ENCODE measurements around the gene CABCOCO1. TPM values are rescaled to one million over a fixed set of nuclear protein-coding genes. Genes with fewer than 3 reads are reported as not detected.
"Not testable (repeated sequence)": the region's sequence is repeated elsewhere in the genome, so short reads cannot be mapped to it uniquely, and the experiment has no call there.

Gene CABCOCO1
- total RNA-seq, 1 experiment from 2014 or later: 0.33 TPM

GRCh38 chr10:61712105-61712504 lies 49.4 kb downstream of the CABCOCO1 start:
- not testable (repeated sequence) for DNase-seq (ENCODE audit: low spot score)

GRCh38 chr10:61719475-61719874 lies 56.7 kb downstream of the CABCOCO1 start:
- DNase-seq (ENCODE audit: low spot score): not testable (repeated sequence)

GRCh38 chr10:61719906-61720305 lies 57.2 kb downstream of the CABCOCO1 start:
- DNase-seq (ENCODE audit: low spot score): no peak

- no peak for DNase-seq (ENCODE audit: low spot score)
Observed at GRCh38 chr10:61721431-61721830, 58.7 kb downstream of the CABCOCO1 start.

GRCh38 chr10:61725221-61725620 lies 62.5 kb downstream of the CABCOCO1 start:
- not testable (repeated sequence) for DNase-seq (ENCODE audit: low spot score)

- DNase-seq (ENCODE audit: low spot score): no peak
Observed at GRCh38 chr10:61729596-61729995, 66.9 kb downstream of the CABCOCO1 start.

GRCh38 chr10:61730671-61731070 lies 67.9 kb downstream of the CABCOCO1 start:
- DNase-seq (ENCODE audit: low spot score): no peak

- DNase-seq (ENCODE audit: low spot score): no peak
Observed at GRCh38 chr10:61731638-61732037, 68.9 kb downstream of the CABCOCO1 start.

- DNase-seq (ENCODE audit: low spot score): no peak
Observed at GRCh38 chr10:61732629-61733278, 70.0 kb downstream of the CABCOCO1 start.

- peak; percentile 47 for DNase-seq (ENCODE audit: low spot score)
Observed at GRCh38 chr10:61733358-61733940, 70.7 kb downstream of the CABCOCO1 start.

- DNase-seq (ENCODE audit: low spot score): no peak
Observed at GRCh38 chr10:61735882-61736281, 73.2 kb downstream of the CABCOCO1 start.

GRCh38 chr10:61737455-61737854 lies 74.7 kb downstream of the CABCOCO1 start:
- not testable (repeated sequence) for DNase-seq (ENCODE audit: low spot score)

- DNase-seq (ENCODE audit: low spot score): no peak
Observed at GRCh38 chr10:61742812-61743211, 80.1 kb downstream of the CABCOCO1 start.

- DNase-seq (ENCODE audit: low spot score): no peak
Observed at GRCh38 chr10:61744469-61744868, 81.7 kb downstream of the CABCOCO1 start.

GRCh38 chr10:61746377-61746776 lies 83.6 kb downstream of the CABCOCO1 start:
- DNase-seq (ENCODE audit: low spot score): no peak

- DNase-seq (ENCODE audit: low spot score): no peak
Observed at GRCh38 chr10:61747307-61747706, 84.6 kb downstream of the CABCOCO1 start.

- DNase-seq (ENCODE audit: low spot score): no peak
Observed at GRCh38 chr10:61749291-61749690, 86.6 kb downstream of the CABCOCO1 start.

GRCh38 chr10:61750943-61751471 lies 88.3 kb downstream of the CABCOCO1 start:
- DNase-seq (ENCODE audit: low spot score): peak; percentile 86

- DNase-seq (ENCODE audit: low spot score): no peak
Observed at GRCh38 chr10:61751599-61751998, 88.9 kb downstream of the CABCOCO1 start.

- DNase-seq (ENCODE audit: low spot score): peak; percentile 53
Observed at GRCh38 chr10:61752111-61753011, 89.6 kb downstream of the CABCOCO1 start.

GRCh38 chr10:61753453-61753852 lies 90.7 kb downstream of the CABCOCO1 start:
- DNase-seq (ENCODE audit: low spot score): no peak
